ENCODE results near the gene INPP5D. TPM values are rescaled to one million over a fixed set of nuclear protein-coding genes. Genes with fewer than 3 reads are reported as not detected.

INPP5D gene
- polyA plus RNA-seq, 1 donor (not counting 4 experiments of a cell fraction or from before 2014, with no cell fraction given), result 7.5 TPM

DNA sequence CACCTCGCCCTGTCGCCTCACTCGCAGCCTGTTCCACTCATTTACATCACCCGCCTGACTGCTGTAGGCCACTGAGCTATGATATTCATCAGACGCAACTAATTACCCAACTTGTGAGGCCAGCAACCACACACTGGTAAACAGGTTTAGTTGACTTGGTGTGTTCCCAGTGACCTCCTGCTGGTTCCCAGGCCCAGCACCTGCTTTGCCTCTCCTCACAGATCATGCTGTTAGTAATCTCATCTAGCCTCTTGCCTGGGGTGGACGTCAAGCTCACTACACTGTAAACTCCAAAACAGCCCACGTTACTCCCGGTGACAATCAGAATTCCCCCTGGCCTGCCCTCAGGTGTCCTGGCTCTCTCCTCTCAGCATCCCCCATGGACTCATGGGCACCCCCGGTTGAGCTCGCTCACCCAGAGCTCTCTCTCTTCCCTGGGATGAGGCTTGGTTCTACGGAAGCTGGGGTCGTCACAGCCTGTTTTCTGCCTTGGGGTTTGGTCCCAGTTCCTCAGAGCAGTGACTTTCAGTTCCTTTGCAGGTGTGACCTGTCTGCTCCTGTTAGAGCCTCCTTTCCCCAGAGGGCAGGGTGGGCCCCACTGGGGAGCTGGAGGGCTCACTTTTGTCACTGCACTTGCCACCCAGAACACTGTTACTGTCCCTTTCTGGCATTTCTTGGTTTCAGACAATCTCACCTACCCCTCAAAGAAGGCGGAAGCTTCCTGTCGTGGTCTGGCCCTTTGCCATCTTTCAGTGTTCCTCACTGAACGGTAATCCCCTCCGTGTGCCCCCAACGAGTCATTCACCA, 40.3 kb downstream of the INPP5D start:
- Histone ChIP-seq H2AFZ (ENCODE audit: control insufficient read depth, low read length) (no peak overlapping the region), H3K9ac (ENCODE audit: control insufficient read depth, extremely low read depth, insufficient read depth, low read length) (no peak overlapping the region), H4K20me1 (ENCODE audit: control insufficient read depth, extremely low read depth, insufficient read depth, low read length) (no peaks in the 10 kb centered on the region), H3K4me1 (ENCODE audit: control insufficient read depth, extremely low read depth, insufficient read depth, low read length) (no peaks in the 10 kb centered on the region), H3K4me3 (ENCODE audit: control insufficient read depth in 2 of 3, extremely low read depth in 1 of 3, insufficient read depth in 2 of 3, low read depth in 1 of 3, low read length in 3 of 3) (no peak overlapping the region), H3K27me3 (ENCODE audit: control insufficient read depth, extremely low read depth, insufficient read depth, low read length) (no peaks in the 10 kb centered on the region), H3K79me2 (ENCODE audit: control insufficient read depth, insufficient read depth, low read length) (no peaks in the 10 kb centered on the region), H3K9me1 (ENCODE audit: control insufficient read depth, extremely low read depth, insufficient read depth, low read length) (no peaks in the 10 kb centered on the region), H3K4me2 (ENCODE audit: control insufficient read depth, extremely low read depth, insufficient read depth, low read depth, low read length) (no peak overlapping the region), H3K27ac (ENCODE audit: control insufficient read depth, insufficient read depth, low read length) (no peak overlapping the region), H3K36me3 (ENCODE audit: control insufficient read depth in 2 of 2, extremely low read depth in 1 of 2, insufficient read depth in 2 of 2, low read length in 2 of 2) (no peaks in the 10 kb centered on the region), H3K9me3 (ENCODE audit: control insufficient read depth, low read depth, low read length) (no peaks in the 10 kb centered on the region)
- FAIRE-seq, result no peak
- dilution Hi-C loops (cut with MboI; ENCODE audit: extremely low pct_ligation_motif_present, low sequenced_read_pairs), result no loop called here
- TF ChIP-seq, protein P1, sequence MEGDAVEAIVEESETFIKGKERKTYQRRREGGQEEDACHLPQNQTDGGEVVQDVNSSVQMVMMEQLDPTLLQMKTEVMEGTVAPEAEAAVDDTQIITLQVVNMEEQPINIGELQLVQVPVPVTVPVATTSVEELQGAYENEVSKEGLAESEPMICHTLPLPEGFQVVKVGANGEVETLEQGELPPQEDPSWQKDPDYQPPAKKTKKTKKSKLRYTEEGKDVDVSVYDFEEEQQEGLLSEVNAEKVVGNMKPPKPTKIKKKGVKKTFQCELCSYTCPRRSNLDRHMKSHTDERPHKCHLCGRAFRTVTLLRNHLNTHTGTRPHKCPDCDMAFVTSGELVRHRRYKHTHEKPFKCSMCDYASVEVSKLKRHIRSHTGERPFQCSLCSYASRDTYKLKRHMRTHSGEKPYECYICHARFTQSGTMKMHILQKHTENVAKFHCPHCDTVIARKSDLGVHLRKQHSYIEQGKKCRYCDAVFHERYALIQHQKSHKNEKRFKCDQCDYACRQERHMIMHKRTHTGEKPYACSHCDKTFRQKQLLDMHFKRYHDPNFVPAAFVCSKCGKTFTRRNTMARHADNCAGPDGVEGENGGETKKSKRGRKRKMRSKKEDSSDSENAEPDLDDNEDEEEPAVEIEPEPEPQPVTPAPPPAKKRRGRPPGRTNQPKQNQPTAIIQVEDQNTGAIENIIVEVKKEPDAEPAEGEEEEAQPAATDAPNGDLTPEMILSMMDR (optimal IDR thresholded peaks at IDR 0.05 in 1 of 3, IDR thresholded peaks at IDR 0.05 in 1 of 3, conservative IDR thresholded peaks at IDR 0.05 in 1 of 3; ENCODE audit: extremely low read depth in 1 of 3, insufficient read depth in 2 of 3, low read length in 3 of 3), result no peak
- TF ChIP-seq EZH2 (IDR thresholded peaks at IDR 0.05; ENCODE audit: low read length), result no peak
- DNase-seq (ENCODE audit: low read depth, low spot score), result no peak

DNA sequence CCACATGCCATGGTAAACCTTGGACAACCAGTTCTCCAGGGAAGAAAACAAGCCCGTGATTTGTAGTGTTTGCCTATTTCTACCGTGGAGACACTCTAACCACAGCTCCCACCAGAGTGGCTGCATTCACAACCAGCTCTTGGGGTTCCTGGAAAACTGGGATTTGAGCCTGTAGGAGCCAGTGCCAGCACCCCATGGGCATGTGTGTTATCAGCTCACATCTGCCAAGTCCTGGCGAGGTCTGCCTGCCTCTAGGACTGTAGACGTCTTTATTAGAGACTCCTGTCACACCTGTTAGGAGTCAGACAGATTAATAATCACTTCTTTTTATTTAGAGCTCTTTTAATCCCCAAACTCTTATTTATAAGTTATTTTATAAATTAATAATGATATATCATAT, 41.0 kb downstream of the INPP5D start:
- FAIRE-seq (no peak), DNase-seq (ENCODE audit: low read depth, low spot score) (no peak)
- no peak overlapping the region for H2AFZ ChIP-seq (ENCODE audit: control insufficient read depth, low read length)
- H3K36me3 ChIP-seq (ENCODE audit: control insufficient read depth in 2 of 2, extremely low read depth in 1 of 2, insufficient read depth in 2 of 2, low read length in 2 of 2), result no peaks in the 10 kb centered on the region
- H4K20me1 ChIP-seq (ENCODE audit: control insufficient read depth, extremely low read depth, insufficient read depth, low read length), result no peaks in the 10 kb centered on the region
- TF ChIP-seq, protein P1 (optimal IDR thresholded peaks at IDR 0.05 in 1 of 3, IDR thresholded peaks at IDR 0.05 in 1 of 3, conservative IDR thresholded peaks at IDR 0.05 in 1 of 3; ENCODE audit: extremely low read depth in 1 of 3, insufficient read depth in 2 of 3, low read length in 3 of 3), result no peak
- no peak overlapping the region for H3K4me3 ChIP-seq (ENCODE audit: control insufficient read depth in 2 of 3, extremely low read depth in 1 of 3, insufficient read depth in 2 of 3, low read depth in 1 of 3, low read length in 3 of 3)
- no peaks in the 10 kb centered on the region for H3K9me3 ChIP-seq (ENCODE audit: control insufficient read depth, low read depth, low read length)
- H3K4me2 ChIP-seq (ENCODE audit: control insufficient read depth, extremely low read depth, insufficient read depth, low read depth, low read length), result no peak overlapping the region
- no peak overlapping the region for H3K9ac ChIP-seq (ENCODE audit: control insufficient read depth, extremely low read depth, insufficient read depth, low read length)
- no peaks in the 10 kb centered on the region for H3K79me2 ChIP-seq (ENCODE audit: control insufficient read depth, insufficient read depth, low read length)
- dilution Hi-C loops (cut with MboI; ENCODE audit: extremely low pct_ligation_motif_present, low sequenced_read_pairs), result no loop called here
- H3K27me3 ChIP-seq (ENCODE audit: control insufficient read depth, extremely low read depth, insufficient read depth, low read length), result no peaks in the 10 kb centered on the region
- H3K9me1 ChIP-seq (ENCODE audit: control insufficient read depth, extremely low read depth, insufficient read depth, low read length), result no peaks in the 10 kb centered on the region
- no peak overlapping the region for H3K27ac ChIP-seq (ENCODE audit: control insufficient read depth, insufficient read depth, low read length)
- H3K4me1 ChIP-seq (ENCODE audit: control insufficient read depth, extremely low read depth, insufficient read depth, low read length), result no peaks in the 10 kb centered on the region
